H1 (cell line): ENCODE measurements around the gene CAPG. TPM values are rescaled to one million over a fixed set of nuclear protein-coding genes. Genes with fewer than 3 reads are reported as not detected.

ENCODE experiments used
- ATF2 ChIP-seq: IDR thresholded peaks from 2 replicates; pipeline ENCODE4 v1.6.1; 2012; ENCODE audit warnings: low read length, inconsistent platforms
- ATF3 ChIP-seq: IDR thresholded peaks from 2 replicates; pipeline ENCODE4 v1.6.1; 2011; ENCODE audit warnings: low read depth, mild to moderate bottlenecking, low read length; ENCODE audit not compliant: insufficient read depth
- CBX5 ChIP-seq: fragments of 300-800, 300-1000 bp; sonication (generic); IDR thresholded peaks from 2 replicates; pipeline ENCODE4 v1.7.1; 2016; ENCODE audit warnings: antibody characterized with exemption, low read length, low read depth
- EP300 ChIP-seq, 2 experiments: IDR thresholded peaks; 1 replicate in 1 of 2; 2 replicates in 1 of 2; pipeline ENCODE4 v1.6.1; 2011 to 2012; ENCODE audit warnings: low read depth in 2 of 2, low read length in 2 of 2, mild to moderate bottlenecking in 2 of 2, borderline replicate concordance in 1 of 2, inconsistent platforms in 1 of 2, moderate library complexity in 1 of 2
- EZH2 ChIP-seq: fragments of 200-600 bp; sonication (generic); IDR thresholded peaks from 2 replicates; pipeline ENCODE4 v1.7.1; 2012; ENCODE audit warnings: low read depth, mild to moderate bottlenecking, moderate library complexity, low read length, inconsistent platforms; ENCODE audit not compliant: severe bottlenecking
- HDAC2 ChIP-seq, 2 experiments: fragments of 300-600 bp in 1 of 2; sonication (generic) in 1 of 2; IDR thresholded peaks; 2 replicates each; pipeline ENCODE4 v1.6.1; 2011 to 2012; ENCODE audit warnings: low read depth in 2 of 2, low read length in 2 of 2, mild to moderate bottlenecking in 2 of 2, moderate library complexity in 2 of 2, borderline replicate concordance in 1 of 2, inconsistent platforms in 1 of 2
- KDM1A ChIP-seq: fragments of 200-600, 300-600 bp; sonication (generic); IDR thresholded peaks from 2 replicates; pipeline ENCODE4 v1.7.1; 2016; ENCODE audit warnings: mild to moderate bottlenecking, low read length, borderline replicate concordance
- SP1 ChIP-seq: IDR thresholded peaks from 2 replicates; pipeline ENCODE4 v1.6.1; 2011; ENCODE audit warnings: low read depth, low read length
- SP4 ChIP-seq: IDR thresholded peaks from 2 replicates; pipeline ENCODE4 v1.6.1; 2012; ENCODE audit warnings: low read length, inconsistent platforms
- SRF ChIP-seq: IDR thresholded peaks from 2 replicates; pipeline ENCODE4 v1.6.1; 2011; ENCODE audit warnings: mild to moderate bottlenecking, low read depth, low read length, moderate library complexity
- USF2 ChIP-seq: IDR thresholded peaks from 2 replicates; pipeline ENCODE4 v1.6.1; 2011; ENCODE audit warnings: low read length, improper control_type of control experiment
- polyA plus RNA-seq, 7 experiments: library from polyadenylated mRNA; depleted of rRNA in 3 of 7; stranded (reverse) in 5 of 7; unstranded in 2 of 7; fragments of >200 nt in 5 of 7; fragments of 200-250 nt in 2 of 7; gene quantifications; 1 replicate in 5 of 7; 2 replicates in 1 of 7; 4 replicates in 1 of 7; pipeline versions ENCODE4 v1.2.1 to v1.2.3, GENCODE V29; 2011 to 2013; ENCODE audit warnings: missing spikeins in 2 of 7, mixed read lengths in 2 of 7
- total RNA-seq: library from RNA; stranded (reverse); fragmentation: NEBNext Ultra II Directional; extraction: Animal tissue kit (Norgen Biotek cat#: 25700); gene quantifications from 2 replicates; pipeline ENCODE4 v1.2.1, GENCODE V29; 2021

Gene CAPG
- total and polyA plus RNA-seq, 2 of the 8 experiments (the other 6 are each of a cell fraction or from before 2014, with no cell fraction given) = 80.5 to 89.0 TPM

GRCh38 chr2:85354286-85355072 lies 55.7 kb downstream of the CAPG start, which contains the start of the genes ELMOD3 and RETSAT (continued):
- TF ChIP-seq USF2 (no peak), SP4 (no peak), SRF (no peak), HDAC2 (IDR thresholded peaks at IDR 0.05; ENCODE audit: borderline replicate concordance in 1 of 2, low read depth in 2 of 2, low read length in 2 of 2) (no peak), SP1 (peak; percentile 61; the same call in 1 of the 2 replicates), ATF2 (no peak), EZH2 (no peak), CBX5 (no peak), ATF3 (no peak), EP300 (IDR thresholded peaks at IDR 0.05; ENCODE audit: borderline replicate concordance in 1 of 2, low read depth in 2 of 2, low read length in 2 of 2) (no peak), KDM1A (peak; percentile 13; the same call in 1 of the 2 replicates)
